HG02884 (cell line): ENCODE results near the gene FAM3D.
"Not testable (repeated sequence)": the region's sequence is repeated elsewhere in the genome, so short reads cannot be mapped to it uniquely, and the experiment has no call there.

ENCODE experiments used
- ATAC-seq: cut with Tn5 transposase; IDR thresholded peaks from one replicate; pipeline ENCODE4 v1.9.1; 2021; ENCODE audit warnings: mild to moderate bottlenecking, moderate library complexity; ENCODE audit not compliant: unreplicated experiment

The FAM3D gene

GRCh38 chr3:58666683-58667082 is at the start of gene FAM3D:
TSS of gene FAM3D (minus strand) at chr3:58666774. CDS start at chr3:58655563, 11,211 bp downstream.
- no peak for ATAC-seq

GRCh38 chr3:58713715-58714401 is 47.3 kb upstream of the FAM3D start:
- no peak for ATAC-seq

GRCh38 chr3:58711871-58712270 is 45.3 kb upstream of the FAM3D start:
- ATAC-seq: no peak

GRCh38 chr3:58708983-58709382 is 42.4 kb upstream of the FAM3D start:
- not testable (repeated sequence) for ATAC-seq

GRCh38 chr3:58708116-58708791 is 41.7 kb upstream of the FAM3D start:
- ATAC-seq: no peak

GRCh38 chr3:58707390-58707930 is 40.9 kb upstream of the FAM3D start:
- no peak for ATAC-seq

- ATAC-seq: no peak
Observed at GRCh38 chr3:58706395-58707167, 40.0 kb upstream of the FAM3D start.

- peak; percentile 78 for ATAC-seq
Observed at GRCh38 chr3:58704745-58705144, 38.2 kb upstream of the FAM3D start.

GRCh38 chr3:58704304-58704703 is 37.7 kb upstream of the FAM3D start:
- not testable (repeated sequence) for ATAC-seq

GRCh38 chr3:58698246-58698645 is 31.7 kb upstream of the FAM3D start:
- no peak for ATAC-seq

- ATAC-seq: peak; percentile 46
Observed at GRCh38 chr3:58697561-58697960, 31.0 kb upstream of the FAM3D start.

GRCh38 chr3:58696813-58697212 is 30.2 kb upstream of the FAM3D start:
- not testable (repeated sequence) for ATAC-seq

- no peak for ATAC-seq
Observed at GRCh38 chr3:58696093-58696492, 29.5 kb upstream of the FAM3D start.

- ATAC-seq: not testable (repeated sequence)
Observed at GRCh38 chr3:58695284-58695683, 28.7 kb upstream of the FAM3D start.

- ATAC-seq: peak; percentile 61
Observed at GRCh38 chr3:58693940-58694850, 27.6 kb upstream of the FAM3D start.

GRCh38 chr3:58692484-58692883 is 25.9 kb upstream of the FAM3D start:
- ATAC-seq: no peak

- no peak for ATAC-seq
Observed at GRCh38 chr3:58691997-58692396, 25.4 kb upstream of the FAM3D start.

GRCh38 chr3:58690490-58690889 is 23.9 kb upstream of the FAM3D start:
- ATAC-seq: no peak

- no peak for ATAC-seq
Observed at GRCh38 chr3:58688574-58688973, 22.0 kb upstream of the FAM3D start.

- no peak for ATAC-seq
Observed at GRCh38 chr3:58686847-58687246, 20.3 kb upstream of the FAM3D start.
